HG03460 (cell line): ENCODE results near the gene HDAC9.
"Not testable (repeated sequence)": the region's sequence is repeated elsewhere in the genome, so short reads cannot be mapped to it uniquely, and the experiment has no call there.

Source experiments
- ATAC-seq: cut with Tn5 transposase; IDR thresholded peaks from one replicate; pipeline ENCODE4 v1.9.1; 2021; ENCODE audit not compliant: unreplicated experiment

The HDAC9 gene

DNA sequence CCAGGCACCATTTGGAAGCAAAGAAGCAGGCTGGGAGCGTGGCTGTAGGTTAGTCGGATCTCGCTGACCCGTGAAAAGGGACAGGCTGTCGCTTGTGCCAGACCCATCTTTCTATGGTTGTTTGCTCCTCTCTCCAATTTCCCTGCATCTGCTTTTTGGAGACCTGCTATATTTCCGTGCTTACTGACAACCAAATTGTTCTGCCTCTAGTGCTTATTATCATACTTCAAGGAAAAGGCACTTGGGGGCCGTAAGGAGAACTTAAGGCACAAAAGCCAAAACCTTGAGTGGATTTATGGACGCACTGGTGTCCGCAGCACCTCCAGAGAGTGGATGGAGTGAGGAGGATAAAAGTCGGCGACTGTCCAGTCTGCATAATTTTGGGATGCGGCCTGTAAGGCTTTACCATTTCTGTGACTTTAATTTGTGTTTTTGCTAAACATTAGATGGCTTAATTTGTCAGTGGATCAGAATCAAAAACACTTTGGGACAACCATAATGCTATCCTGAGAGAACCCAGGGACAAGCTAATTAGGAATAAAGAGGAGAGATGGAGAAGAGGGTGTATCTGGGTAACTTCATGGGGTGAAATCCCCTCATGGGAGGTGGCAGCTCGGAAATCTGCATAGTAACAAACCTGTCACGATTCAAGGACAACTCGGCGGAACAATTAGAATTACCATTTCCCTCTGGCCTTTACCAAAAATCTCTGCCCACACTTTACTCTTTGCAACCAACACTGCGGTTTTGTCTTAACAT lies 206.7 kb downstream of the HDAC9 start:
- ATAC-seq: no peak

DNA sequence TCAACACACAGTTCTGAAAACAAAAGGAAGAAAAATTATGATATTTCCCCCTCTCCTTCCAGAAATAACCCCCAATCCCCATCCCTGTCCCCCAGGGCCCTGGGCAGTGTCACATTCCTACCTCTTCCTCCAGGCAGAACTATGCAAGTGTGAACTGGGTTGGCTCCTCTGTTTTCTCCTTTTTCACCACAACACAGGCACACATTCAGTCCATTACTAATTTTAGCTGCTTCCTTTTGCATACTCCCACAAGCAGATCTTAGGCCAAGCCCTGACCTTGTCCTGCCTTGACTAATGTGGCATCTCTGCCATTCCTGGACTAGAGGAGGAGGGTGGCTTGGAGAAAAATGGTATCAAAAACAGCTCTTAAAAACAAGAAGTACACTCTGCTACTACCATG lies 208.1 kb downstream of the HDAC9 start:
- ATAC-seq: no peak

DNA sequence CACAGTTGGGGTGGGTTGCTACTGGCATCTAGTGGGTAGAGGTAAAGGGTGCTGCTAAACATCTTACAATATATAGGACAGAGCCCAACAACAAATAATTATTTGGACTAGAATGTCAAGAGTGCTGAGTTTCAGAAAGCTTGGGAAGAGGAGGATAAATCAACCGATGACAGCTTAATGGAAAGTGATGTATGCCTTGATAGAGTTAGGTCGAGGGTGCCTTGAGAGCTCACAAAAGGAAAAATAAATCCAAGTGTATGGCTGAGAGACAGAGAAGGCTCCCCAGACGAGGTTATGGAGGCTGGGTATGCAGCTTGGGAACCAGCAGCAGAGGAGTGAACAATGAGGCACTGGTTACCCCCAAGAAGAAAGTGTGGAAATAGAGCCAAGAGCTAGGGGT lies 211.1 kb downstream of the HDAC9 start:
- ATAC-seq: no peak

DNA sequence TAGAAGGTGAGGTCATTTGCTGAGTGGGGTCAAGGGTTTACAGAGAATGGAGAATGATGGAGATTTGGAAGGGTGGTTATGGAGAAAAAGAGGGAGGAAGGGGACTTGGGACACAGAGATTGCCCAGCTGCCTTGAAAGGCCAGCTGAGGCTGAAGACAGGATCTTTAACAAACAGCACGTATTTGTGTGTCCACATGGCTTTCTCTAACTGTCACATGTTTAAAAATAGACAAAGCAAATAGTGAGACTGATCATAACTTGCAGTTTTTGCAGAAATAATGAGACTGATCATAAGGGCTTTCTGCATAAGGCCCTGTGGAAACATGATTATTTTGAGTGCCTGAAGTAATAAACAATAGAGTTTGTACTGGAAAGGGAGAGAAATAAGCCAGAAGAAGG lies 212.7 kb downstream of the HDAC9 start:
- no peak for ATAC-seq

DNA sequence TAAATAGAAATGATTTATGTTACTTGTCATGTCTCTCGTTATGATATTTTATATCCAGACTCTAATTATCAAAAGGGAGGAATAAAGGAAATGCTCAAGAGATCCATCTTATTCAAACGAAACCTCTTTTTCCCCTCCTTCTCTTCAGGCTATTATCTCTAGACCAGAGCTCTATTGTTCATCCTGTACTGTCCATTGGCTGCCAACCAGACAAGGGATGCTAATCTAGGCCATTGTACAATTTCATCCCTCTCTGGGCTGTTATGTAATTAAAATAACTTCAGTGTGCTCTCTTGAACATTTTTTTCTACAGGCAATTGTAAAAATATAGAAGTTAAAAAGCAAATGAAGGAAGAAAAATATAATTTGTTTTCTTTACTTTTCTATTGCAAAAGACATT lies 220.4 kb downstream of the HDAC9 start:
- no peak for ATAC-seq

DNA sequence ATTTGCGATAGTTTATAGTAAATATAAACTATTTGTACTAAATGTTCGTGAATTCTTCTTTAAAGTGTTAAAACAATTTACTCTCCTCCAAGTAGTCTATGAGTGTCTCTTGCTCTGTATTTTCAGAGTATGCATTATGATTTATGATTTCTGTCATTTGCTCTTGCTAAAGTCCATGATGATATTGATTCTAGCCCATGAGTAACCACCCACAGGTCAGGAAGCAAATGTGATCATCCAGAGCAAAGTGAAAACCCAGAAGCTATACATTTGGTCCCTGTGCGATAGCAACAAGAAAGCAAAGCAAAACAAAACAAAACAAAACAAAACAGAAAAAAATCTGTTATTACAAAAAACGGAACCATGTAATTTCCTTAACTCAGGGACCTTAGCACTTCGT lies 225.9 kb downstream of the HDAC9 start:
- no peak for ATAC-seq

DNA sequence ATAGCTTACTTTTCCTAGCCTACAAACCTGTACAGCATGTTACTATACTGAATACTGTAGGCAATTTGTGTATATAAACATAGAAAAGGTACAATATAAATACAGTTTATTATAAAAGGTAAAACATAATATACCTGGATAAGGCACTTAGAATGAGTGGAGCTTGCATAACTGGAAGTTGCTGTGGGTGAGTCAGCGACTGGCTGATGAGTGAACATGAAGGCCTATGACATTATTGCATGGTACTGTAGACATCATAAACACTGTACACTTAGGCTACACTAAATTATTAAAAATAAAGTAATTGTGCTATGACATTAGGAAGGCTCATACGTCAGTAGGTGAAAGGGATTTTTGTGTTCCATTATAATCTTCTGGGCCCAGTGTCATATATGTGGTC lies 228.8 kb downstream of the HDAC9 start:
- no peak for ATAC-seq

DNA sequence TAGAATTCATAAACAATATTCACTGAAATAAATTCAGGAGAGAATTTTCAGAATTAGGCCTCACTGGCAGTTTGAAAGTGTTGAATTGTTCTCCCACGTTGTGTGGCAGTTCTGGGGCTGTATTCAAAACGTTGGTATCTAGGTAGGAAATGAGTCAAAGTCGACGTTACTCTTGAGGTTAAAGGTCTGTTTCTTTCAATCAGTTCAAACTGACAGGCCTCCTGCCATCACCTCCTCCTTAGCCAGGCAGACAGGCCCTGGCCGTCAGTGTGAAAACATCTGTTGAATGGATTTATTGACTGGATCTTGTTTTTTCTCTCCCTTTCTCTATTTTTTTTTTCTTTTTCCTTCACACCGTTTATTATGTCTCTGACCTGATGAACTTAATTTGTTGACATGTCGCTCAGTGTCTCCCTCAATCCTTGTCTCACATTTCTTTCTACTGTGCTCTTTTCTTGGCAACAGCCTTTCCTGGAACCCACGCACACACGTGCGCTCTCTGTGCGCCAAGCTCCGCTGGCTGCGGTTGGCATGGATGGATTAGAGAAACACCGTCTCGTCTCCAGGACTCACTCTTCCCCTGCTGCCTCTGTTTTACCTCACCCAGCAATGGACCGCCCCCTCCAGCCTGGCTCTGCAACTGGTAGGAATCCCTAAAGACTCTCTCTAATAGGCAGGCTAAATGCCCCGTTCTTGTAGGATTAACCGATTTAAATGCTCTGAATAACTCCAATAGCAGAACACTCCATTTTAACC lies 231.7 kb downstream of the HDAC9 start:
- ATAC-seq: no peak

DNA sequence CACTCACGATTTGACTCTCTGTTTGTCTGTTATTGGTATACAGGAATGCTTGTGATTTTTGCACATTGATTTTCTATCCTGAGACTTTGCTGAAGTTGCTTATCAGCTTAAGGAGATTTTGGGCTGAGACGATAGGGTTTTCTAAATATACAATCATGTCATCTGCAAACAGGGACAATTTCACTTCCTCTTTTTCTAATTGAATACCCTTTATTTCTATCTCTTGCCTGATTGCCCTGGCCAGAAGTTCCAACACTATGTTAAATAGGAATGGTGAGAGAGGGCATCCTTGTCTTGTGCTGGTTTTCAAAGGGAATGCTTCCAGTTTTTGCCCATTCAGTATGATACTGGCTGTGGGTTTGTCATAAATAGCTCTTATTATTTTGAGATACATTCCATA lies 240.5 kb downstream of the HDAC9 start:
- ATAC-seq: not testable (repeated sequence)

DNA sequence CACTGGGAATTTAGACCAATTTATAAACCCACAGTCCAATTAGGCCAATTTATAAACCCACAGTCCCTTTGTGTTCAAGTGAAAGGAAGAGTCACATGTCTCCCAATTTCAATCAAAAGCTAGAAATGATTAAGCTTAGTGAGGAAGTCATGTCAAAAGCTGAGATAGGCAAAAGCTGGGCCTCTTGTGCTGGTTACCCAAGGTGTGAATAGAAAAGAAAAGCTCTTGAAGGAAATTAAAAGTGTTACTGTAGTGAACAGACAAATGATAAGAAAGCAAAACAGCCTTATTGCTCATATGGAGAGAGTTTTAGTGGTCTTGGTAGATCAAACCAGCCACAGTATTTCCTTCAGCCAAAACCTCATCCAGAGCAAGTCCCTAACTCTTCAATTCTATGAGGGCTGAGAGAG lies 245.0 kb downstream of the HDAC9 start:
- no peak for ATAC-seq

DNA sequence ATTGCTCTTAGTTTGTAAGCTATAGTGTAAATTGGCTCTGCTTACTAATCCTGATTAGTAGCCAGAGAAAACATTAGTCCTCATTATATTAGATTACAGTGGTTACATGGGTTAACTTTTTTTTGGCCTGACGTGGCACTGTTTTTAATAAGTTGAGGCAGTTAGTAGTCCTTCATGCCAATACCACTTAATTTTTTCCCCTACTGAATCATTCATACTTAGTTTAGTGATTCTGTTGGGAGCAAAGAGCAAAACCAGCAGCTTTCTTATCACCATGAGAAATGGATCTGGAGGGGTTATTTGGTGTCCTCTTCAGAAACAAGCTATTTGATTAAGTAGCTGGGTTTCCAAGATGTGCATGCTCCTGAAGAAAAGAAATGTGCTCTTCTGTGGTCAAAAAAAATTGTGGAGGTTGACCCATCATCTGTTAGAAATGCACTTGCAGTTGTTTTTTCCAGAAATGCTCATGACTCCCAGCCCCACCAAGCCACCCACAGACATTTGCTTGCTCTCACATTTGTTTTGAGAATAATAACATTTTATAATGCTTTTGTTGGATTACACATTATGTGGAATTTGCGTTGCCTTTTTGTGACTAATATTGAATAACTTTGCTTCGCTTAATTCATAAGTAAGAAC lies 258.5 kb downstream of the HDAC9 start:
- ATAC-seq: no peak

DNA sequence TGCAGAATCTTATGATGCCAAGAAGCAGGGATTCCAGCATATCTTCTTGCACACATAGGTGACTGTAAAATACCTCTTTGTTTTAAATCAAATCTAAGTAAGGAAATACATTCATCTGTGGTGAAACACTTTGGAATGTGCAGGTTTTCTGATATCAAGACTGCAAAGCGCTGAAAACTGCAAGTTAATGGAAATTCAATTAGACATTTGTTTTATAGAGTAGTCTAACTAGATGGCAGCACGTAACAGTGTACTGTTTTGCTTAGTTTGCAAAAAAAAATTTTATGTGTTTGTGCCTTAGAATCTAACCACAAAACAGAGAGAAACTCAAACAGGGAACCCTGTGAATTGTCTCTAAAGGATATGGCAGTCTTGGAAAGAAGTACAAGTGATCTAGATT lies 259.2 kb downstream of the HDAC9 start:
- no peak for ATAC-seq

DNA sequence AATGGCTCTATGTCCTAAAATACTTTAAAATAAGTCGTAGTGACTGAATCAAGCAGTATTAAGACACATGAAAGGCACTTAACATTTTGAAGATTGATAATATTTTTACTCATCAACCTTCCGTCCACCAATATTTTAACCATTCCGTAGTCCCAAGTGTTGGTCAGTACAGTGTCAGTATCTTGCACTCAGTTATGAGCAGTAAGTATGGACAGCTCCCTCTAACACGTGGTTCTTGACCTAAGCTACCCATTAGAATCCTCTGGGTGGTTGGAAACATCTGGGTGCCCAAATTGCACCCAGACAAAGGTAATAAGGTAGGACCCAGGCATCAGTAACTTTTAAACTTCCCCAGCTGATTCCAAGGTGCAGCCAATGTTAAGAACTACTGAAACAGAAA lies 260.2 kb downstream of the HDAC9 start:
- ATAC-seq: no peak

DNA sequence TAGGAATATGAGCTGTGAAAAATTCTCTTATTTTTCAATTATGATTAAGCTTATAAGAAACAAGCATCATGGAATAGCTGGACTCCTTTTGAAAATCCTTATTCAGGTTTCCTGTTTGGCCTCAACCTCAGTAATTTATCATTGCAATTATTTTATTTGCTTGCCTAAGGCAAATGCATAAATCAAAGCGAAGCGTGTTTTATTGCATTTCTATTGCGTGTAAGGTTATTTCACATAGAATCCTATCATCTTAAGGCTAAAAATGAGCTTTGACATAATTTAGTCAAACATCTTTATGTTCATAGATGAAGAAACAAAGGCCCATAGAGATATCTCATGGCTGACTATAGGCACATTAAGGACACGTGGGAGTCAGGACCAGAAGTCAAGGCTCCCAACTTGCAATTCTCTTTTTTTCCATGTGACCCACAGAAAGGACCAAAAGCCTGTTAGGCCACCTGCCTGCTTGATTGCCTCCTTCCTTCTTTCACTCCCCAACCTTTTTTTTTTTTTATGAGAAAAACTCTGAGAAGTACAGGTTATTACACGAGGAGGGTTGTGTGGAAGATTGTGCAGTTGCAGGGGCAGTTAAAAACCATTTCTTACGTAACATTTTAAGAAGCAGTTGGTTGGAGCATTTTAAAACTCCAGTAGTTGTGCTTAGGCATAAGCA lies 261.0 kb downstream of the HDAC9 start:
- no peak for ATAC-seq

DNA sequence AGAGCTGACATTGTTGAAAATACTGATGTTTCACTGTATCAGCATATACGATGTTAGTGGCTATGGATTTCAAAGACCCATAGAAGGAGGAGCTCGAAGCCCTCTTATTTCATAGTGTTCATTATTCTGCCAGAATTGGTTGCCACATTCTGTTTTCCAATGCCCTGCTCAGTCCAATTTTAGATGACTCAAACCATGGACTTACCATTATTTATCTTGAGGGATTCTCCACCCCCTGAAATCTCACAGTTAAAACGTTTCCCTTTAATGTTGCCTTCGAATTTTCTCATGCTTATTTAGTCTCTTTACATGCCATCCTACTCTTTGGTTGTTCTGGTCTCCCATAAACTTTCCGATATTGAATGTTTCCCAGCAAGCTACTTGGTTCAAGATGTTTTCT lies 264.5 kb downstream of the HDAC9 start:
- ATAC-seq: no peak

DNA sequence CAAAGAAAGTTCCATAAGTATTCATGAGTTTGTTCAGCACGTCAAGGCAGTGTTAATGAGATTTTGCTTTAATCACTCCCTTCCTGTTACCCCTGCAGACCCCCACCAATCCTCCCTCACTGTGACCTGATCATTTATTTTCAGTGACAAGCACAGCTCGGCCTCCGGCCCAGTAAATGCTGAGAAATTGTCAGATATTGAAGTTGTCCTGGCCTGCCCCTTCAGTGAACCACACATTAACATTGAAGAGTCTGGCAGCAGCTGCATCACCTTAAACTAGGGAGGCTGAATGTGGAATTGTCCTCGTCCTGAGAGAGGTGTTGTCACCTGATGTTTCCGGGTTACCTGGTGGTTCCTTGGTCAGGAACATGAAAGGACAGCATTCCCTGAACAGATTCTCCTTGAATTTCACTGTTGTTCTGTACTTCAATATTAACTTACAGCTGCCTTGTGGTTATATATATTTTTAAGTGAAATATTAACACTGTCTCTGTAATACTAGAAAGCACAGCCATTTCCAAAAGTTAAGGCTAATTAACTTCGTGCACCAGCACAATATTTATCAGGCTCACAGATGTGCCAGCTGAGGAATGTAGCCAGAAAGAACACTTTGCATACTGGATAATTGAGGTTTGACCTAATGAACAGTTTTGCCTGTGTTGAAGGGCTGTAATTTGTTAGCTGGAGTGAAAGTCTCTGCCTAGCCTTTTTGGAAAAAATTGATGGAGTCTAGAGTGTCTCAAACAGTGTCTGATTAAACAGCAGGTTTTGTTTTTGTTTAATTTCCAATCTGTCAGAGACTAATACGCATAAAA lies 265.3 kb downstream of the HDAC9 start:
- ATAC-seq: no peak

DNA sequence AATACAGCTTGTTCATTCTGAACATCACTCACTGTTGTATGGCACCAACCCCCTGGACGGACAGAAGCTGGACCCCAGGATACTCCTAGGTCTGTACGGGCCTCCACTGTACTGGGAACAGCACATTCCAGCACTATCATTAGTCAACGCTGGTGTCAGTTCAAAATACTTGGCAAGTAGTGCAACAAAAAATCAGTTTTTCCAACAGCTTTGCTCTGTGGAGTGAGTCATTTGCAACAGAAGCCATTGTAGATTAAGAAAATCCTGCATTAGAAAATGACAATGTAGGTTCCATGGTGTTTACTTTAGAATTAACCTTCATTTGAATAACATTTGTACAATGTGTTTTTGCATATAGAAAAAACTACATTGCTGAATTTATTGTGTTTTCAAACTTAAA lies 266.6 kb downstream of the HDAC9 start:
- no peak for ATAC-seq

DNA sequence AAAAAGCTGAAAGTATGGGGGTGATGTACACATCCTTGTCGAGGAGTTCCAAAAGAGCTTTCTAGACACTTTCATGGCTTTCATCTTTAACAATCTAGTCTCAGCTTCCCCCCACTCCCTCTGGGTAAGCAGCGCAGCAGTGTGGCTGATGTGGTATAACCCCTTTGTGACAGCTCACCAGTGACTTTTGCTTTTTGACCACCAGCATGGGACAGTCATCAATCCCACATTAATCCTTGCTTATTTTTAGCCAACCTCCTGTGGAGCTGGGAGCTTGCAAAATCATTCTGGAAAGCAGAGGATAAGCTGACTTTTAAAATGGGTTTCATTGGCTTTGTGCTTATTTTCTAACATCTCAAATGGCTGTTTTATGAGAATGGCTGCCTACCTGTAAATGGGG lies 272.7 kb downstream of the HDAC9 start:
- no peak for ATAC-seq

DNA sequence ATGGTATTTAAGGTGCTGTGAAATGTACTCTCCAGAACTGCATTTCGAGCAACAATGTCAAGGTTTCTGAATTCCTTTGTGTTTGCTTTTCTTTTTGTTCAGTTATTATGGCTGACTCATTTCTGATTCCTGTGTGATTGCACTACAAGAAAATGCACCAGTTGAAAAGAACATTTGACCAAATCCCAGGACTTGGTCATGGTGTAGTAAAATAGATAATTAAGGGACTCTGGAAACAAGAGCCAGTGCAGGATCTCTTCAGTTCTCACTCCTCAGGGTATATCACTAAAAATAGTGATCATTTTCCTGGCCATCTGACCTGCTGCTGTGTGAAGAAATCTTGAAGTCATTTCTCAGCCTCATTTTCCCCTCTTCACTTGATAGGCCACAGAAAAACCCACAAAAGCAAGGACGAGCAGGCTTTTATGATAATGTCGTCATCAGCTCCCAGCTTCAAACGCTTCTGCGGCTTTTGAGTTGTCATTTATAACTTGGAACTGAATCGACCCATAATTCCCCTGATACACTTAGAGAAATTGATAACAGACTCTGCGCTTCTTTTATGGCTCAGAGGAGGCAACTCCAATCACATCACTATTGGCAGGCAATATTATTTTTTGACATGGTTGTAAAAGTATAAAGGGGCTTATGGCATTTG lies 274.7 kb downstream of the HDAC9 start:
- ATAC-seq: no peak

DNA sequence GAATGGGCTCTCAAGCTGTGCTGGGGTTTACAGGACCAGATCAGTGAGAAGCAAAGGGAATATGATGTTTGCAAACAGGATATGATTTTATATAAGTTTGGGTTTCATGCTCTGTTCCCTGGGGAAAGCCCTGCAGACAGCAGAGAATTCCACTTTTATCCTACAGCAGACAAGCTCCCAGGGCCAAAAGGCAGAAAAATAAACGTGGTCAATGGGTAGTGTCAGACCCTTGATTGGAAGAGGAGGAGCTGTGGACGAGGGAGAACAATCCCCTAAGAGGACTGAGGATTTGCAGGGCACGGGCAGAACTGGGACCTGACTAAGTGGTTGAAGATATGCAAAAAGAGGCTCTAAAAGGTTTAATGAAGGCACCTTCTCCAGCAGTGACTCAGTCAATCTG lies 275.3 kb downstream of the HDAC9 start:
- ATAC-seq: no peak
